PFSK-1 (cell line): Measurements from ENCODE around the gene ERAS.

ENCODE experiments used
- FOXP2 ChIP-seq: optimal IDR thresholded peaks from 2 replicates; pipeline ENCODE3; 2011; ENCODE audit warnings: borderline replicate concordance, control low read depth, inconsistent platforms; ENCODE audit not compliant: insufficient read depth; ENCODE audit errors: extremely low read length, extremely low read depth
- POLR2AphosphoS5 ChIP-seq: IDR thresholded peaks from 2 replicates; pipeline ENCODE4 v1.6.1; 2012; ENCODE audit warnings: low read depth, mild to moderate bottlenecking, control low read depth, low read length, moderate library complexity
- SIN3A ChIP-seq: IDR thresholded peaks from 2 replicates; pipeline ENCODE4 v1.6.1; 2012; ENCODE audit warnings: mild to moderate bottlenecking, low read length, moderate library complexity, borderline replicate concordance; ENCODE audit not compliant: insufficient read depth

- no peak for TF ChIP-seq POLR2AphosphoS5
- no peak for TF ChIP-seq FOXP2
- no peak for TF ChIP-seq SIN3A
Measured at GRCh38 chrX:48831136-48831908, 5.0 kb downstream of the ERAS start.
